Astrocyte (in vitro differentiated cells and primary cell): ENCODE data around the gene ALX4.
A peak's percentile ranks its signal among the peaks of the same experiment; 100 is the strongest.

Experiments used
- CTCF ChIP-seq: IDR thresholded peaks from 2 replicates; pipeline ENCODE4 v1.5.1; 2011; ENCODE audit warnings: low read depth, mild to moderate bottlenecking, inconsistent platforms, low read length, moderate library complexity; ENCODE audit not compliant: insufficient read depth
- EZH2 ChIP-seq: IDR thresholded peaks from 2 replicates; pipeline ENCODE4 v1.6.1; 2012; ENCODE audit warnings: mild to moderate bottlenecking, low read length, inconsistent platforms; ENCODE audit not compliant: insufficient read depth

- no peak for TF ChIP-seq CTCF
- peak; percentile 9 for TF ChIP-seq EZH2
These were observed 8.4 kb upstream of the ALX4 start for GRCh38 chr11:44318369-44318768.
